GM18520 (cell line): ENCODE results near the gene SPATA19.
"Not testable (repeated sequence)": the region's sequence is repeated elsewhere in the genome, so short reads cannot be mapped to it uniquely, and the experiment has no call there.

Experiments
- ATAC-seq: cut with Tn5 transposase; IDR thresholded peaks from one replicate; pipeline ENCODE4 v1.9.1; 2021; ENCODE audit not compliant: unreplicated experiment

Gene SPATA19

GRCh38 chr11:133845413-133845812, at the start of gene SPATA19:
SPATA19 (minus strand) TSS chr11:133845513; CDS start chr11:133845446, 67 bp downstream.
- ATAC-seq: no peak

- ATAC-seq: no peak
Observed at GRCh38 chr11:133895061-133895479, 49.8 kb upstream of the SPATA19 start.

GRCh38 chr11:133893381-133893780, 48.1 kb upstream of the SPATA19 start:
- no peak for ATAC-seq

GRCh38 chr11:133892584-133893380, 47.5 kb upstream of the SPATA19 start:
- ATAC-seq: no peak

- ATAC-seq: no peak
Observed at GRCh38 chr11:133892126-133892525, 46.8 kb upstream of the SPATA19 start.

GRCh38 chr11:133889893-133890292, 44.6 kb upstream of the SPATA19 start:
- no peak for ATAC-seq

- no peak for ATAC-seq
Observed at GRCh38 chr11:133889188-133889587, 43.9 kb upstream of the SPATA19 start.

GRCh38 chr11:133887692-133888332, 42.5 kb upstream of the SPATA19 start:
- no peak for ATAC-seq

- ATAC-seq: no peak
Observed at GRCh38 chr11:133886029-133886428, 40.7 kb upstream of the SPATA19 start.

- no peak for ATAC-seq
Observed at GRCh38 chr11:133872160-133872559, 26.8 kb upstream of the SPATA19 start.

GRCh38 chr11:133867456-133867855, 22.1 kb upstream of the SPATA19 start:
- no peak for ATAC-seq

GRCh38 chr11:133865466-133865865, 20.2 kb upstream of the SPATA19 start:
- ATAC-seq: no peak

GRCh38 chr11:133864756-133865155, 19.4 kb upstream of the SPATA19 start:
- no peak for ATAC-seq

- ATAC-seq: no peak
Observed at GRCh38 chr11:133860151-133860550, 14.8 kb upstream of the SPATA19 start.

GRCh38 chr11:133854330-133854960, 9.1 kb upstream of the SPATA19 start:
- not testable (repeated sequence) for ATAC-seq

- ATAC-seq: no peak
Observed at GRCh38 chr11:133844217-133844616, 1.1 kb downstream of the SPATA19 start.

- no peak for ATAC-seq
Observed at GRCh38 chr11:133843454-133843987, 1.8 kb downstream of the SPATA19 start.

- ATAC-seq: no peak
Observed at GRCh38 chr11:133842730-133843129, 2.6 kb downstream of the SPATA19 start.

GRCh38 chr11:133842053-133842452, 3.3 kb downstream of the SPATA19 start:
- no peak for ATAC-seq

- ATAC-seq: no peak
Observed at GRCh38 chr11:133841279-133842043, 3.9 kb downstream of the SPATA19 start.

GRCh38 chr11:133840479-133840941, 4.8 kb downstream of the SPATA19 start:
- ATAC-seq: no peak
